Testis (tissue), 3 donors: ENCODE measurements around the gene APOL6. TPM values are rescaled to one million over a fixed set of nuclear protein-coding genes. Genes with fewer than 3 reads are reported as not detected.

Experiments used
- DNase-seq: peaks from one replicate; pipeline ENCODE4 v3.0.0-alpha.2; 2019
- H3K27ac ChIP-seq, 2 donors: fragments of 200-600 bp; sonication (generic); one replicate each; pipeline ENCODE4 v1.5.1; 2019
- H3K27me3 ChIP-seq: fragments of 200-600 bp; sonication (generic); one replicate; pipeline ENCODE4 v1.5.1; 2019
- H3K36me3 ChIP-seq: fragments of 200-600 bp; sonication (generic); one replicate; pipeline ENCODE4 v1.5.1; 2017; ENCODE audit warnings: low read depth; ENCODE audit errors: missing control alignments
- H3K4me1 ChIP-seq: fragments of 200-600 bp; sonication (generic); one replicate; pipeline ENCODE4 v1.5.1; 2019
- H3K4me3 ChIP-seq, 2 donors: fragments of 200-600 bp; sonication (generic); one replicate each; pipeline ENCODE4 v1.5.1; 2017 to 2019
- H3K9me3 ChIP-seq: fragments of 200-600 bp; sonication (generic); one replicate; pipeline ENCODE4 v1.5.1; 2017
- POLR2A ChIP-seq: fragments of 450-650 bp; IDR thresholded peaks from one replicate; pipeline ENCODE4 v1.6.1; 2017; ENCODE audit warnings: antibody characterized with exemption, mild to moderate bottlenecking, moderate library complexity
- WGBS, 2 donors: methylation state at CpG; one replicate each; pipeline ENCODE4 v1.1.5; 2018; 5-methylcytosine and 5-hydroxymethylcytosine counted together
- intact Hi-C: fragments of 100-400 bp; cut with DNase I; formaldehyde crosslinking; loops from one replicate; pipeline ENCODE4 v1.15.1; 2023; ENCODE audit warnings: low total_unique reads
- polyA plus RNA-seq: library from polyadenylated mRNA; stranded (reverse); fragments of 350-450 nt; fragmentation: Illumina TruSeq; extraction: RNeasy Lipid Tissue Mini Kit (QIAGEN cat#74804); gene quantifications from one replicate; pipeline ENCODE4 v1.2.3, GENCODE V29; 2014; ENCODE audit warnings: low read depth, low replicate concordance; ENCODE audit not compliant: insufficient read depth
- total RNA-seq, 2 donors: library from RNA; depleted of rRNA; stranded (reverse); fragments of >200 nt; gene quantifications; one replicate each; pipeline ENCODE4 v1.2.3, GENCODE V29; 2016
- TF ChIP-seq, protein P1 (sequence below), 3 experiments: fragments of 450-650 bp in 2 of 3; fragments of 200-600 bp in 1 of 3; sonication (generic) in 1 of 3; IDR thresholded peaks; one replicate each; pipeline ENCODE4 v1.5.1; 2016 to 2019; ENCODE audit warnings: antibody characterized with exemption in 3 of 3, mild to moderate bottlenecking in 2 of 3, moderate library complexity in 1 of 3

Gene APOL6
- total and polyA plus RNA-seq, 3 donors from 2014 or later: 2.2 to 3.6 (median 2.8) TPM

DNA sequence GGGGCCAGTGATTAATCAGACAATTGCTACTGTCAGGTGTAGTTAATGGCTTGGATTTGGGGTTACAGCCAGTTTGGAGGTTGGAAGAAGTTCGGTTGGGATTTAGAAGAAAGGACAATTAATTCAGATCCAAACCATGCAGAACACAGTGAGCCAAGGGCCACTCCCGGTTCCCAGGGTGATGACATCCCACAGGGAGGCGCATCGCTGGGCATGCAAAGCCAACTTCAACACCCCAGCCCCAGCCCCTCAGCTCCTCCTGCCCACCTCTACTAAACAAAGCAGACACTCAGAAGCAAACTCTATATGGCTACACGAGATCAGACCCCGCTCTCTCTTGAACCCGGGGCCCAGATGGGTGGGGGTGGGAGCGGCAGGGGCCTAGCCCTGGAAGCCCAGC lies 41.3 kb upstream of the APOL6 start:
- Histone ChIP-seq H3K4me1 (peaks cover under 1% of the 10 kb centered on the region), H3K27me3 (no peaks in the 10 kb centered on the region), H3K36me3 (no peaks in the 10 kb centered on the region), H3K9me3 (no peaks in the 10 kb centered on the region), H3K4me3 (no peak overlapping the region), H3K27ac (no peak overlapping the region)
- TF ChIP-seq POLR2A: no peak
- TF ChIP-seq, protein P1, sequence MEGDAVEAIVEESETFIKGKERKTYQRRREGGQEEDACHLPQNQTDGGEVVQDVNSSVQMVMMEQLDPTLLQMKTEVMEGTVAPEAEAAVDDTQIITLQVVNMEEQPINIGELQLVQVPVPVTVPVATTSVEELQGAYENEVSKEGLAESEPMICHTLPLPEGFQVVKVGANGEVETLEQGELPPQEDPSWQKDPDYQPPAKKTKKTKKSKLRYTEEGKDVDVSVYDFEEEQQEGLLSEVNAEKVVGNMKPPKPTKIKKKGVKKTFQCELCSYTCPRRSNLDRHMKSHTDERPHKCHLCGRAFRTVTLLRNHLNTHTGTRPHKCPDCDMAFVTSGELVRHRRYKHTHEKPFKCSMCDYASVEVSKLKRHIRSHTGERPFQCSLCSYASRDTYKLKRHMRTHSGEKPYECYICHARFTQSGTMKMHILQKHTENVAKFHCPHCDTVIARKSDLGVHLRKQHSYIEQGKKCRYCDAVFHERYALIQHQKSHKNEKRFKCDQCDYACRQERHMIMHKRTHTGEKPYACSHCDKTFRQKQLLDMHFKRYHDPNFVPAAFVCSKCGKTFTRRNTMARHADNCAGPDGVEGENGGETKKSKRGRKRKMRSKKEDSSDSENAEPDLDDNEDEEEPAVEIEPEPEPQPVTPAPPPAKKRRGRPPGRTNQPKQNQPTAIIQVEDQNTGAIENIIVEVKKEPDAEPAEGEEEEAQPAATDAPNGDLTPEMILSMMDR (IDR thresholded peaks at IDR 0.05): no peak
- 86 to 90% methylated on average over 4 to 8 of the region's 8 CpGs for WGBS, 2 donors
- no peak for DNase-seq
- intact Hi-C loops: no loop called here

DNA sequence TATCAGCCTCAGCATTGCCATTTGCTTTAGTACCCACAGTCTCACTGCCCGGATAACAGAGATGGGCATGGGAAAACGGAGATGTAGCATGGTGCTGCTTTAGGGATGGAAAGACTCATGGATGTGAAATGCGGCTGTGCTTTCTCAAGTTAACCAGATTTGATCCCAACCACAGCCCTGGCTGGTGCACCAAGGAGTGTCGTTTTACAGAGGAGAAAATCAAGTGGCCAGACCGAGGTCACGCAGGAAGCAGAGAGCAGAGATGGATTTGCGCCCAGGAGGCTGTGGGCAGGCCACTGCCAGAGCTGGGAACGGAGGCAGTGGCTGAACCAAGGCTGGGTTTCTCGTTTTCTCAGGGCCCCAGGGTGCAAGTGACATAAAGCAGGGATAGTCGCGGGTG lies 40.2 kb upstream of the APOL6 start:
- 85 to 89% methylated on average over 11 of the region's 11 CpGs for WGBS, 2 donors
- no peak for DNase-seq
- Histone ChIP-seq H3K27me3 (no peaks in the 10 kb centered on the region), H3K36me3 (no peaks in the 10 kb centered on the region), H3K4me3 (no peak overlapping the region), H3K4me1 (peaks cover 6% of the 10 kb centered on the region), H3K9me3 (no peaks in the 10 kb centered on the region), H3K27ac (no peak overlapping the region)
- no peak for TF ChIP-seq POLR2A
- TF ChIP-seq, protein P1 (IDR thresholded peaks at IDR 0.05): no peak
- intact Hi-C loops: no loop called here

DNA sequence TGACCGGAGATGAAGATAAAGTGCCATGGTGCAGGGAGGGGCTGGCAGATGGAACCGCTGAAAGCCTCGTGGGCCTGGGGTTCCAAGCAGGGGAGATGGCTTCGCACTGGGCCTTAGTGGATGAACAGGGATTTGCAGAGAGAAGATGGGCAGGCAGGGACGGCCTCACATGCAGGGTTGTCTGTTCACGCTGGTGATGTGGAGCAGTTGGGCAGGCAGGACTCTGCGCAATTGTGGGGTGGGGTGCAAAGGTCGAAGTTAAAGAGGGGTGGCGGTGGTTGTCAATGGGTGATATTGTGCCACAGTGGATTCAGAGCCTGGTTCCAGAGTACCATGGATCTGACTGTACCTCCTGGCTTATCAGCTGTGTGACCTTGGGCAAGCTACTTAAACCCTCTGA lies 39.0 kb upstream of the APOL6 start:
- TF ChIP-seq, protein P1 (IDR thresholded peaks at IDR 0.05): no peak
- WGBS, 2 donors: 87 to 94% methylated on average over 9 of the region's 9 CpGs
- H3K4me1 ChIP-seq: peaks cover 6% of the 10 kb centered on the region

DNA sequence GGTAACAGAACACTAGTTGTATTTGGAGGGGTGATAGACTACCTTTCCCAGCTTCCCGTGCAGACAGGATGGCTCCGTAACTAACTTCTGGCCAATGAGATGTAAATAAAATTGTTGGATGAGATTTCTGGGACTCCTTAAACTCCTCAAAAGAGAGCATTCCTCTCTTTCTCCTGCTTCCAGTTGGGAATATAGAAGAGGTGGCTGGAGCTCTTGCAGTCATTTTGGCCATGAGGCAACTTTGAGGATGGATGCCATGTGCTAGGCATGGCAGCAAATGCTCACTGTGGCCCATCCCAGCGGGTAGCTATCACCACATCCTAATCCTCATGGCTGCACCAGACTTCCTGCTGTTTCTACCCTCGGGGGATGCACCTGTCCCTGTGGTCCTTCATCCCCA lies 38.5 kb upstream of the APOL6 start:
- DNase-seq: no peak
- H3K36me3 ChIP-seq: no peaks in the 10 kb centered on the region
- no peaks in the 10 kb centered on the region for H3K9me3 ChIP-seq
- no peak overlapping the region for H3K27ac ChIP-seq
- 86 to 91% methylated on average over 4 of the region's 4 CpGs for WGBS, 2 donors
- intact Hi-C loops: no loop called here
- H3K4me3 ChIP-seq: no peak overlapping the region
- H3K27me3 ChIP-seq: no peaks in the 10 kb centered on the region
- H3K4me1 ChIP-seq: peaks cover 7% of the 10 kb centered on the region
- TF ChIP-seq, protein P1 (IDR thresholded peaks at IDR 0.05): no peak
- TF ChIP-seq POLR2A: no peak

More for the DNA sequence above, 39.0 kb upstream of the APOL6 start:
- Histone ChIP-seq H3K4me3 (no peak overlapping the region), H3K36me3 (no peaks in the 10 kb centered on the region), H3K9me3 (no peaks in the 10 kb centered on the region), H3K27ac (no peak overlapping the region), H3K27me3 (no peaks in the 10 kb centered on the region)
- DNase-seq: no peak
- intact Hi-C loops: no loop called here

DNA sequence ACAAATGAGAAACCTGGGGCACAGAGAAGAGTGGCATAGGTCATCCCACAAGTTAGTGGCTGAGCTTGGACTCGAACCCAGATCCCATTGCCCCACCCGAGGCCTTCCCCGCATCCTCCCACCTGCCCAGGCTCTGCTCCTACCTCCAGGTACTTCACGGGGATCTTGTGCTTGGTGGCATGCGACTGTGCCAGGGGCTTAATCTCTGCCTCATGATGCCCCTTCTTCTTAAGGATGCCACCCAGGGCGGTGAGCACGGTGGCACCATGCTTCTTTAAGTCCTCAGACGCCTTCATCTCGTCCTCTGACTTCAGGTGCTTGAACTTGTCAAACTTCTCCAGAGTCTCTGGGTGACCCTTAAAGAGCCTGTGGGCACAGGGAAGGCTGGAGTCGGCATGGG lies 37.5 kb upstream of the APOL6 start:
- WGBS, 2 donors: 79 to 80% methylated on average over 10 of the region's 10 CpGs
- intact Hi-C loops: no loop called here
- no peaks in the 10 kb centered on the region for H3K36me3 ChIP-seq

More for the DNA sequence above, 37.5 kb upstream of the APOL6 start:
- no peak for DNase-seq
- Histone ChIP-seq H3K4me3 (no peak overlapping the region), H3K27ac (no peak overlapping the region), H3K9me3 (no peaks in the 10 kb centered on the region), H3K4me1 (peaks cover 15% of the 10 kb centered on the region), H3K27me3 (no peaks in the 10 kb centered on the region)
- TF ChIP-seq, protein P1 (IDR thresholded peaks at IDR 0.05): no peak
- no peak for TF ChIP-seq POLR2A
